22Rv1 (cell line): ENCODE results near the gene STXBP1.

Experiments used
- H3K27ac ChIP-seq: fragments of 450-650 bp; 2 replicates; pipeline ENCODE4 v1.5.1; 2017
- CTCF ChIP-seq: fragments of 450-650 bp; IDR thresholded peaks from 2 replicates; pipeline ENCODE4 v1.5.1; 2017; ENCODE audit warnings: mild to moderate bottlenecking
- ZFX ChIP-seq: fragments of 450-650 bp; IDR thresholded peaks from 2 replicates; pipeline ENCODE4 v1.6.1; 2017; ENCODE audit warnings: antibody characterized with exemption, borderline replicate concordance

STXBP1 gene

GRCh38 chr9:127588740-127589506, 23.2 kb upstream of the STXBP1 start:
- no peak for TF ChIP-seq ZFX
- TF ChIP-seq CTCF: no peak
- no peak overlapping the region for H3K27ac ChIP-seq

DNA sequence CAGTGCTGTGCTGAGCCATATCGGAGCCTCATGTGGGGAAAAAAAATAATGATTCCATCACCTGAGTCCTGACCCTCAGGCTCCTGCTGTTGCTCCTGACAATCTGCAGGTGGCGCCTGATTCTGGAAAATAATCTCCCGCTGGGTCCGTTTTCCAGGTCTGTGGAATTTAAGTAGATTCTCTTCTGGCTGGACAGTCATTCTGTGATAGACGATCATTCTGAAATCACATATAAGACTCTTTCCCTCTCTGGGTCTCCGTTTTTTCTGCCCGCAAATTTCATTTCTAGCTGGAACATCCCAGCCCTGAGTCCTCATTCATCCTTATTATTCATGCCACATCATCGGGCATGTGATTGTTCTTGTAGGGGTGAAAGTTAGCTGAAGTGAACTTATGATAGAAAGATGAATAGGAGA, 22.1 kb upstream of the STXBP1 start:
- no peak overlapping the region for H3K27ac ChIP-seq
- TF ChIP-seq ZFX (no peak), CTCF (peak; percentile 91)

GRCh38 chr9:127595611-127596010, 16.5 kb upstream of the STXBP1 start:
- TF ChIP-seq CTCF (no peak), ZFX (no peak)
- no peak overlapping the region for H3K27ac ChIP-seq

DNA sequence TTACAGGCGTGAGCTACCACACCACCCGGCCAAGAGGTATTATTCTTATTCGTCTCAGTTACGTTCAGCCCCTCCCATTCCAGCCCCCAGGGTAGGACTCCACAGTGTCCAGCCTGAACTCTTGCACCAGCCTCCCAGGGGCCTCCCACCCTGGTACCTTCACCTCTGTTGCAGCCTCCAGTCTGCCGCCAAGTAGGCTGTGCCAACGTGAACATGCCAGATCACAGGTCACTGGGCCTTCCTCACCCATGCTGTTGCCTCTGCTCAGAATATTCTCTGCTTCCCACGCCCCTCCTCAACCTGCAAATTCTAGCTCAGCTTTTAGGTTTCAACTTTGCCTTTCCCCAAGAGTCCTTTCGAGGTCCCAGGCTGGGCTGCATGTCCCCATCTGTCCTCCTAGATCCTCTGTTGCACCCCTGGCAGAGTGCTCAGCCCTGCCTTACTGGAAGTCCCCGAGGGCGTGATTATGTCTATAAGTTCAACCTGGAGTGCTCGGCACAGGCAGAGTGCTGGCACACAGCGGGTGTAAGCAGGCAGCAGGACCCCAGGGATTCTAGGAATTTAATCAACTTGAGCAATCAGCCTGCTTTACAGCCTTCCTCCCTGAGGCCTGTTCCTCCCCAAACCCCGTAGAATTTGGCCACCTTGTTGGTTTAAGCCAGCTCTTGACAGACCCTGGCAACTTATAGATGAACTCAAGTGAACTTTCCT, 13.1 kb upstream of the STXBP1 start:
- TF ChIP-seq CTCF (no peak), ZFX (no peak)
- H3K27ac ChIP-seq: peak overlapping the region; percentile 62

- no peak for TF ChIP-seq ZFX
- TF ChIP-seq CTCF: no peak
- H3K27ac ChIP-seq: peak overlapping the region; percentile 62
These were observed 12.6 kb upstream of the STXBP1 start for GRCh38 chr9:127599550-127599891.

- no peak overlapping the region for H3K27ac ChIP-seq
- TF ChIP-seq CTCF (no peak), ZFX (no peak)
These were observed 8.9 kb upstream of the STXBP1 start for GRCh38 chr9:127603226-127603625.

DNA sequence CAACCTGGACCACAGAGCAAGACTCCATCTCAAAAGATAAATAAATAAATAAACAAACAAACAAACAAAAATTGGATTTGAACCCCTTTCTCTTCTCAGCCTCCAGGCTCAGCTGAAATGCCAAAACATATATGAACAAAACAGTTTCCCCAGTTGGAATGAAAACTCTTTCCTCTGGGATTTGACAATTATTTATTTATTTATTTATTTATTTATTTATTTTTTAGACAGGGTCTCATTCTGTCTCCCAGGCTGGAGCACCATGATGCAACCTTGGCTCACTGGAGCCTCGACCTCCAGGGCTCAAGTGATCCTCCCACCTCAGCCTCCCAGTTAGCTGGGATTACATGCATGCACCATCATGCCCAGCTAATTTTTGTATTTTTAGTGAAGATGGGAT, 6.0 kb upstream of the STXBP1 start:
- no peak for TF ChIP-seq ZFX
- no peak for TF ChIP-seq CTCF
- H3K27ac ChIP-seq: no peak overlapping the region
